HepG2 (cell line): ENCODE data around the gene LBX2. TPM values are rescaled to one million over a fixed set of nuclear protein-coding genes. Genes with fewer than 3 reads are reported as not detected.

Source experiments
- DMAP1 ChIP-seq: IDR thresholded peaks from 2 replicates; pipeline ENCODE4 v1.6.1; 2016
- E2F2 ChIP-seq: sonication (generic); formaldehyde crosslinking; IDR thresholded peaks from 2 replicates; pipeline ENCODE4 v1.4.0; 2020; ENCODE audit warnings: missing genetic modification reagents, borderline replicate concordance
- ELF1 ChIP-seq: sonication (generic); formaldehyde crosslinking; IDR thresholded peaks from 2 replicates; pipeline ENCODE4 v1.4.0; 2020; ENCODE audit warnings: missing genetic modification reagents
- HOXD1 ChIP-seq: sonication (generic); formaldehyde crosslinking; IDR thresholded peaks from 2 replicates; pipeline ENCODE4 v1.5.0; 2020; ENCODE audit warnings: missing genetic modification reagents
- JDP2 ChIP-seq: sonication (generic); formaldehyde crosslinking; IDR thresholded peaks from 2 replicates; pipeline ENCODE4 v1.8.1; 2022; ENCODE audit warnings: missing genetic modification reagents, borderline replicate concordance
- PPARG ChIP-seq: conservative IDR thresholded peaks from 2 replicates; pipeline ENCODE4 v1.6.1; 2016; ENCODE audit warnings: missing biosample characterization, missing genetic modification reagents
- SMAD1 ChIP-seq: sonication (generic); formaldehyde crosslinking; IDR thresholded peaks from 2 replicates; pipeline ENCODE4 v1.4.0; 2020; ENCODE audit warnings: missing genetic modification reagents, low read depth, mild to moderate bottlenecking, borderline replicate concordance
- TBL1XR1 ChIP-seq: fragments of 150-350 bp; IDR thresholded peaks from 2 replicates; pipeline ENCODE4 v1.6.1; 2014; ENCODE audit warnings: borderline replicate concordance, low read length; ENCODE audit not compliant: partially characterized antibody
- TSC22D2 ChIP-seq: sonication (generic); formaldehyde crosslinking; IDR thresholded peaks from 2 replicates; pipeline ENCODE4 v1.5.1; 2020; ENCODE audit warnings: missing genetic modification reagents, mild to moderate bottlenecking, borderline replicate concordance
- ZBTB40 ChIP-seq, 2 experiments: fragments of 450-650 bp in 1 of 2; sonication (generic) in 1 of 2; formaldehyde crosslinking in 1 of 2; IDR thresholded peaks; 2 replicates each; pipeline versions ENCODE4 v1.6.1 to v1.8.0; 2016 to 2022; ENCODE audit warnings: antibody characterized with exemption in 1 of 2, mild to moderate bottlenecking in 1 of 2, missing genetic modification reagents in 1 of 2
- ZC3H13 ChIP-seq: sonication (generic); formaldehyde crosslinking; IDR thresholded peaks from 2 replicates; pipeline ENCODE4 v1.8.1; 2023; ENCODE audit warnings: mild to moderate bottlenecking, missing genetic modification reagents, moderate library complexity
- ZNF296 ChIP-seq: sonication (generic); formaldehyde crosslinking; conservative IDR thresholded peaks from 2 replicates; pipeline ENCODE4 v1.5.0; 2020; ENCODE audit warnings: mild to moderate bottlenecking, missing genetic modification reagents
- ZNF383 ChIP-seq: sonication (generic); formaldehyde crosslinking; IDR thresholded peaks from 2 replicates; pipeline ENCODE4 v1.4.0; 2020; ENCODE audit warnings: missing genetic modification reagents, mild to moderate bottlenecking, borderline replicate concordance
- ZSCAN25 ChIP-seq: sonication (generic); formaldehyde crosslinking; IDR thresholded peaks from 2 replicates; pipeline ENCODE4 v1.8.0; 2022; ENCODE audit warnings: mild to moderate bottlenecking, missing genetic modification reagents
- ZSCAN31 ChIP-seq: sonication (generic); formaldehyde crosslinking; IDR thresholded peaks from 2 replicates; pipeline ENCODE4 v1.5.0; 2020; ENCODE audit warnings: low read depth, mild to moderate bottlenecking, missing genetic modification reagents
- polyA plus RNA-seq, 8 experiments: library from polyadenylated mRNA; depleted of rRNA in 3 of 8; stranded (reverse) in 7 of 8; unstranded in 1 of 8; fragments of >200 nt; fragmentation: Illumina TruSeq in 4 of 8; extraction: Trizol in 4 of 8; gene quantifications; 2 replicates each; pipeline versions ENCODE4 v1.2.1 to v1.2.3, GENCODE V29; 2011 to 2016; ENCODE audit warnings: low read depth in 4 of 8, missing spikeins in 1 of 8, mixed read lengths in 1 of 8; ENCODE audit not compliant: insufficient read depth in 1 of 8
- total RNA-seq, 5 experiments: library from RNA; depleted of rRNA; stranded (reverse); fragments of >200 nt; fragmentation: Illumina TruSeq; extraction: Trizol; gene quantifications; 2 replicates each; pipeline ENCODE4 v1.2.3, GENCODE V29; 2016; ENCODE audit warnings: low read depth in 1 of 5
- TF ChIP-seq, protein P1 (sequence below): sonication (generic); formaldehyde crosslinking; IDR thresholded peaks from 2 replicates; pipeline ENCODE4 v1.4.0; 2020; ENCODE audit warnings: missing genetic modification reagents, mild to moderate bottlenecking, borderline replicate concordance

Gene LBX2
- total and polyA plus RNA-seq, 2 of the 13 experiments (the other 11 are each of a cell fraction or from before 2014, with no cell fraction given): 6.4 to 8.1 TPM

- no peak for TF ChIP-seq SMAD1 (CRISPR knock-in tag)
- no peak for TF ChIP-seq JDP2
- no peak for TF ChIP-seq ZNF383 (CRISPR knock-in tag)
- peak; percentile 33 for TF ChIP-seq DMAP1
- TF ChIP-seq HOXD1 (CRISPR knock-in tag): peak; percentile 22; the same call in 1 of the 2 replicates
- no peak for TF ChIP-seq TSC22D2 (CRISPR knock-in tag)
- peak; percentile 69; the same call in 1 of the 2 replicates for TF ChIP-seq ZC3H13
- TF ChIP-seq ZSCAN31: peak; percentile 74
- peak; percentile 79; the same call in 1 of the 2 replicates for TF ChIP-seq E2F2 (CRISPR knock-in tag)
- TF ChIP-seq PPARG (CRISPR knock-in tag): no peak
- TF ChIP-seq, protein P1, sequence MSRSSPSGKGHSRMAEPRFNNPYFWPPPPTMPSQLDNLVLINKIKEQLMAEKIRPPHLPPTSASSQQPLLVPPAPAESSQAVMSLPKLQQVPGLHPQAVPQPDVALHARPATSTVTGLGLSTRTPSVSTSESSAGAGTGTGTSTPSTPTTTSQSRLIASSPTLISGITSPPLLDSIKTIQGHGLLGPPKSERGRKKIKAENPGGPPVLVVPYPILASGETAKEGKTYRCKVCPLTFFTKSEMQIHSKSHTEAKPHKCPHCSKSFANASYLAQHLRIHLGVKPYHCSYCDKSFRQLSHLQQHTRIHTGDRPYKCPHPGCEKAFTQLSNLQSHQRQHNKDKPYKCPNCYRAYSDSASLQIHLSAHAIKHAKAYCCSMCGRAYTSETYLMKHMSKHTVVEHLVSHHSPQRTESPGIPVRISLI (CRISPR knock-in tag): peak; percentile 54; the same call in 1 of the 2 replicates
- TF ChIP-seq TBL1XR1: no peak
- peak; percentile 20 for TF ChIP-seq ZNF296
- peak; percentile 63 for TF ChIP-seq ELF1 (CRISPR knock-in tag)
- TF ChIP-seq ZSCAN25: no peak
- no peak for TF ChIP-seq ZBTB40 (IDR thresholded peaks at IDR 0.05)
- TF ChIP-seq ZBTB40 (CRISPR knock-in tag; IDR thresholded peaks at IDR 0.05): peak; percentile 30; the same call in 1 of the 2 replicates
Observed at GRCh38 chr2:74497777-74498499, 1.5 kb downstream of the LBX2 start (continued).
